ENCODE results near the gene CTRB2.

DNA sequence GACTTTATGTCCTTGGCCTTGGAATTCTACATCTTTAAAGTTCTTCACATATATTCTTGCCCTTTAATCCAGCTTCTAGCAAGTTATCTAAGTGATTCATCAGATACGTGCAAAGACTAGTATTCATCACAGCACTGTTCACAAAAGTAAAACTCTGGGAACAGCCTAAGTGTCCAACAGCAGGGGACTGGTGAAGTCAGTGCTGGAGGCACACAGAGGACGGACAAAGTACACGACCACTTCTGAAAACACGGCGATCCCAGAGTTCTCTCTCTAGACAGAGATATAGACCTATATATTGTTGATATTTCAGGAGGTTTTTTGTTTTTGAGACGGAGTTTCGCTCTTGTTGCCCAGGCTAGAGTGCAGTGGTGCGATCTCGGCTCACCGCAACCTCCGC is 24.6 kb upstream of the CTRB2 start:
- TF ChIP-seq POLR2A (IDR thresholded peaks at IDR 0.05) (no peak), CTCF (IDR thresholded peaks at IDR 0.05) (no peak)
